22Rv1 (cell line): ENCODE measurements around the gene EYA2.

Source experiments
- ZFX ChIP-seq: fragments of 450-650 bp; IDR thresholded peaks from 2 replicates; pipeline ENCODE4 v1.6.1; 2017; ENCODE audit warnings: antibody characterized with exemption, borderline replicate concordance
- TF ChIP-seq, protein P1 (sequence below): fragments of 450-650 bp; IDR thresholded peaks from 2 replicates; pipeline ENCODE4 v1.5.1; 2017; ENCODE audit warnings: mild to moderate bottlenecking

DNA sequence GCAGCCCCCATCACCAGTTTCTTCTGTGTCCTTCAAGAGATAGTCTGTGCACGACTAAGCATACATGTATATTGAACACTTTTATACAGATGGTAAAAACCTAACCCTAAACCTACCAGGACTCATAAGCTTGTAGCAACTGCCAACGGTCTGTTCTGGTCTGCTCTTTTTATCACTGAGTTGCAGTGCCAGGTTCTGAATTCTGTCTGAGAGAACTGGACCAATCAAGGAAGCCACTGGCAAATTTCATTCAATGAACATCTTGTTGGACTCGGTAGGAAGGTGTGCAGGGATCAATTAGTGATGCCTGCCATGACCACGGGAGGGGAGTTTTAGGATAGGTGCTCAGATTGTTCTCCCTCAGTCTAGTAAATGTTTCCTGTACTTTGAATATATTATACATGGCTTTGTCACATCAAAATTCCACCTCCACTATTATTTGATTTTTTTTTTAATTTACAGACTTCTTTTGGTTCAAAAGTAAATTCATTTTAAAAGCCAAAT, 146.8 kb downstream of the EYA2 start:
- TF ChIP-seq, protein P1, sequence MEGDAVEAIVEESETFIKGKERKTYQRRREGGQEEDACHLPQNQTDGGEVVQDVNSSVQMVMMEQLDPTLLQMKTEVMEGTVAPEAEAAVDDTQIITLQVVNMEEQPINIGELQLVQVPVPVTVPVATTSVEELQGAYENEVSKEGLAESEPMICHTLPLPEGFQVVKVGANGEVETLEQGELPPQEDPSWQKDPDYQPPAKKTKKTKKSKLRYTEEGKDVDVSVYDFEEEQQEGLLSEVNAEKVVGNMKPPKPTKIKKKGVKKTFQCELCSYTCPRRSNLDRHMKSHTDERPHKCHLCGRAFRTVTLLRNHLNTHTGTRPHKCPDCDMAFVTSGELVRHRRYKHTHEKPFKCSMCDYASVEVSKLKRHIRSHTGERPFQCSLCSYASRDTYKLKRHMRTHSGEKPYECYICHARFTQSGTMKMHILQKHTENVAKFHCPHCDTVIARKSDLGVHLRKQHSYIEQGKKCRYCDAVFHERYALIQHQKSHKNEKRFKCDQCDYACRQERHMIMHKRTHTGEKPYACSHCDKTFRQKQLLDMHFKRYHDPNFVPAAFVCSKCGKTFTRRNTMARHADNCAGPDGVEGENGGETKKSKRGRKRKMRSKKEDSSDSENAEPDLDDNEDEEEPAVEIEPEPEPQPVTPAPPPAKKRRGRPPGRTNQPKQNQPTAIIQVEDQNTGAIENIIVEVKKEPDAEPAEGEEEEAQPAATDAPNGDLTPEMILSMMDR: no peak
- no peak for TF ChIP-seq ZFX
